K562 (cell line): ENCODE data around the gene FGR.

ENCODE experiments used
- NELFE ChIP-seq: IDR thresholded peaks from 2 replicates; pipeline ENCODE4 v1.6.1; 2011; ENCODE audit warnings: mild to moderate bottlenecking; ENCODE audit not compliant: insufficient read depth, insufficient read length
- POLR2G ChIP-seq: fragments of 200-400 bp; formaldehyde crosslinking; IDR thresholded peaks from 2 replicates; pipeline ENCODE4 v1.6.1; 2017; ENCODE audit warnings: low read depth, mild to moderate bottlenecking, antibody characterized with exemption, low read length, moderate library complexity

GRCh38 chr1:27678747-27679146 lies 43.8 kb upstream of the FGR start:
- TF ChIP-seq NELFE (no peak), POLR2G (no peak)
